ENCODE measurements around the gene ZNF778.

DNA sequence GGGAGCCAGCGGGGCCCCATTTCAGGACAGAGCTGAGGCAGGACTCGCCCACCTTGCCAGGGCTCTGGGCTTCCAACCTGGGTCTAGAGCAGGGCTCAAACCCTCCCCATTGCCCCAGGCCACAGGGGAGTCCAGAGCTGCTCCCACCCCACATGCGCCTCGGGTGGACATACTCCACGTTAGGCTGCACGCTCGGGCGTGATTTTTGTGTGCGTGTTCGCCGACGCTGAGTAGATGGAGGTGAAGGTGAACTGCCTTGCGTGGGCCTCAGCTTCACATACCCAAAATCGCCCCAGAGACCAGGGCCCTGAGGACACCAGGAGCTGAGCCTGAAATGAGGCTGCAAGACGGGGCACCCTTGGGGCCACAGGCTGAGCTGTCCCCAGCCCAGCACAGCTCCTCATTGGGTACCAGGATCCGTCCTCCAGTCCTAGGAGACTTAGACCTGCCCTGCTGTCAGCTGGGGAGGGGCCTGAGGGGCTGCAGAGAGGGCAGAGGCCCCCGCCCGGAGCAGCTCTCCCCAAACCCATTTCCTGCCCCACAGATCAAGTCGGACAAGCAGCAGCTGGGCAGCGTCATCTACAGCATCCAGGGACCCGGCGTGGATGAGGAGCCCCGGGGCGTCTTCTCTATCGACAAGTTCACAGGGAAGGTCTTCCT, 37.7 kb upstream of the ZNF778 start:
- TF ChIP-seq, protein P1, sequence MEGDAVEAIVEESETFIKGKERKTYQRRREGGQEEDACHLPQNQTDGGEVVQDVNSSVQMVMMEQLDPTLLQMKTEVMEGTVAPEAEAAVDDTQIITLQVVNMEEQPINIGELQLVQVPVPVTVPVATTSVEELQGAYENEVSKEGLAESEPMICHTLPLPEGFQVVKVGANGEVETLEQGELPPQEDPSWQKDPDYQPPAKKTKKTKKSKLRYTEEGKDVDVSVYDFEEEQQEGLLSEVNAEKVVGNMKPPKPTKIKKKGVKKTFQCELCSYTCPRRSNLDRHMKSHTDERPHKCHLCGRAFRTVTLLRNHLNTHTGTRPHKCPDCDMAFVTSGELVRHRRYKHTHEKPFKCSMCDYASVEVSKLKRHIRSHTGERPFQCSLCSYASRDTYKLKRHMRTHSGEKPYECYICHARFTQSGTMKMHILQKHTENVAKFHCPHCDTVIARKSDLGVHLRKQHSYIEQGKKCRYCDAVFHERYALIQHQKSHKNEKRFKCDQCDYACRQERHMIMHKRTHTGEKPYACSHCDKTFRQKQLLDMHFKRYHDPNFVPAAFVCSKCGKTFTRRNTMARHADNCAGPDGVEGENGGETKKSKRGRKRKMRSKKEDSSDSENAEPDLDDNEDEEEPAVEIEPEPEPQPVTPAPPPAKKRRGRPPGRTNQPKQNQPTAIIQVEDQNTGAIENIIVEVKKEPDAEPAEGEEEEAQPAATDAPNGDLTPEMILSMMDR (IDR thresholded peaks at IDR 0.05; ENCODE audit: insufficient read depth, low read length, poor library complexity, severe bottlenecking): no peak
- no peak for TF ChIP-seq EZH2phosphoT487 (conservative IDR thresholded peaks at IDR 0.05; ENCODE audit: low read length)
